IMR-90 (cell line): ENCODE data around the gene KRT4. TPM values are rescaled to one million over a fixed set of nuclear protein-coding genes. Genes with fewer than 3 reads are reported as not detected.

ENCODE experiments used
- ATAC-seq: fragments of 200-7000 bp; cut with Tn5 transposase; 2 replicates; pipeline ENCODE4 v1.9.1; 2020; ENCODE audit warnings: low read depth, mild to moderate bottlenecking, moderate library complexity
- BruUV-seq: library from RNA; stranded (reverse); fragments of 400-500 nt; replicated peaks from 2 replicates; lab custom pipeline; 2021; lab: Mats Ljungman, UMichigan
- CTCF ChIA-PET: fragments of 300-600 bp; formaldehyde crosslinking; extraction: SDS; loops from one replicate; lab custom pipeline; 2021; ENCODE audit warnings: antibody characterized with exemption; lab: Yijun Ruan, JAX
- POLR2A ChIA-PET: fragments of 300-600 bp; sonication (Branson Sonifier 250); formaldehyde crosslinking; loops from one replicate; lab custom pipeline; 2022; ENCODE audit warnings: antibody characterized with exemption; ENCODE audit not compliant: unreplicated experiment; lab: Charles Lee
- DNase-seq: peaks from one replicate; pipeline ENCODE4 v3.0.0; 2013
- H2AFZ ChIP-seq: replicated peaks from 2 replicates; pipeline ENCODE3; 2013; ENCODE audit warnings: low read length, mild to moderate bottlenecking; ENCODE audit not compliant: poor library complexity
- H2AK5ac ChIP-seq: 2 replicates; pipeline ENCODE4 v1.6.1; 2013; ENCODE audit warnings: low read depth, low read length, inconsistent platforms
- H2AK9ac ChIP-seq: replicated peaks from 2 replicates; pipeline ENCODE3; 2013; ENCODE audit warnings: mild to moderate bottlenecking, low read depth, low read length, moderate library complexity; ENCODE audit not compliant: poor library complexity
- H2BK120ac ChIP-seq: 2 replicates; pipeline ENCODE4 v1.6.1; 2013; ENCODE audit warnings: low read depth, low read length, inconsistent platforms
- H2BK15ac ChIP-seq: 3 replicates; pipeline ENCODE4 v1.6.1; 2013; ENCODE audit warnings: low read depth, low read length, inconsistent platforms
- H2BK20ac ChIP-seq: 2 replicates; pipeline ENCODE4 v1.6.1; 2013; ENCODE audit warnings: low read depth, mild to moderate bottlenecking, inconsistent platforms, low read length, moderate library complexity
- H2BK5ac ChIP-seq: 2 replicates; pipeline ENCODE4 v1.6.1; 2013; ENCODE audit warnings: mild to moderate bottlenecking, low read depth, low read length, inconsistent platforms; ENCODE audit not compliant: poor library complexity, severe bottlenecking
- H3K14ac ChIP-seq: replicated peaks from 2 replicates; pipeline ENCODE4 v1.6.1; 2013; ENCODE audit warnings: low read depth, low read length, inconsistent platforms
- H3K18ac ChIP-seq: 2 replicates; pipeline ENCODE4 v1.6.1; 2013; ENCODE audit warnings: low read depth, low read length, control low read depth
- H3K23ac ChIP-seq: 2 replicates; pipeline ENCODE4 v1.6.1; 2013; ENCODE audit warnings: low read depth, low read length, inconsistent platforms
- H3K27ac ChIP-seq: 2 replicates; pipeline ENCODE4 v1.5.1; 2013; ENCODE audit warnings: mild to moderate bottlenecking, control low read depth, low read length; ENCODE audit not compliant: insufficient read depth
- H3K27me3 ChIP-seq: 2 replicates; pipeline ENCODE4 v1.6.1; 2013; ENCODE audit warnings: low read length; ENCODE audit not compliant: control insufficient read depth, insufficient read depth
- H3K36me3 ChIP-seq: 2 replicates; pipeline ENCODE4 v1.6.1; 2013; ENCODE audit warnings: low read length, mixed read lengths; ENCODE audit not compliant: control insufficient read depth, insufficient read depth
- H3K4ac ChIP-seq: 2 replicates; pipeline ENCODE4 v1.6.1; 2013; ENCODE audit warnings: low read depth, low read length, inconsistent platforms
- H3K4me1 ChIP-seq: 2 replicates; pipeline ENCODE4 v1.6.1; 2013; ENCODE audit warnings: low read length, mixed read lengths; ENCODE audit not compliant: control insufficient read depth, insufficient read depth
- H3K4me2 ChIP-seq: 2 replicates; pipeline ENCODE4 v1.6.1; 2013; ENCODE audit warnings: low read depth, mild to moderate bottlenecking, control low read depth, low read length, moderate library complexity
- H3K4me3 ChIP-seq: 2 replicates; pipeline ENCODE4 v1.5.1; 2013; ENCODE audit warnings: low read depth, mild to moderate bottlenecking, control low read depth, low read length, moderate library complexity; ENCODE audit not compliant: insufficient read depth
- H3K56ac ChIP-seq: 2 replicates; pipeline ENCODE4 v1.6.1; 2013; ENCODE audit warnings: low read length, inconsistent platforms; ENCODE audit not compliant: insufficient read depth; ENCODE audit errors: extremely low read depth
- H3K79me1 ChIP-seq, 2 experiments: 2 replicates each; pipeline ENCODE4 v1.6.1; 2013; ENCODE audit warnings: low read length in 2 of 2, inconsistent platforms in 1 of 2, low read depth in 1 of 2
- H3K9ac ChIP-seq: 2 replicates; pipeline ENCODE4 v1.6.1; 2013; ENCODE audit warnings: low read depth, low read length, control low read depth
- H3K9me1 ChIP-seq: 2 replicates; pipeline ENCODE4 v1.6.1; 2013; ENCODE audit warnings: low read length, inconsistent platforms; ENCODE audit not compliant: insufficient read depth
- H3K9me3 ChIP-seq: 2 replicates; pipeline ENCODE4 v1.6.1; 2013; ENCODE audit warnings: low read length; ENCODE audit not compliant: control insufficient read depth, insufficient read depth
- H4K20me1 ChIP-seq: 2 replicates; pipeline ENCODE4 v1.6.1; 2013; ENCODE audit warnings: low read length, inconsistent platforms; ENCODE audit not compliant: insufficient read depth
- H4K5ac ChIP-seq: 2 replicates; pipeline ENCODE4 v1.6.1; 2013; ENCODE audit warnings: mild to moderate bottlenecking, low read depth, low read length, control low read depth
- H4K8ac ChIP-seq, 2 experiments: 2 replicates each; pipeline ENCODE4 v1.6.1; 2013; ENCODE audit warnings: low read depth in 2 of 2, low read length in 2 of 2, control low read depth in 1 of 2, inconsistent platforms in 1 of 2
- H4K91ac ChIP-seq: 2 replicates; pipeline ENCODE4 v1.6.1; 2013; ENCODE audit warnings: low read depth, low read length, inconsistent platforms; ENCODE audit not compliant: insufficient read depth
- BHLHE40 ChIP-seq: fragments of 150-350 bp; IDR thresholded peaks from 2 replicates; pipeline ENCODE4 v1.6.1; 2016; ENCODE audit warnings: mild to moderate bottlenecking, low read depth, low read length
- CEBPB ChIP-seq: IDR thresholded peaks from 2 replicates; pipeline ENCODE4 v1.6.1; 2012; ENCODE audit warnings: low read depth, low read length, improper control_type of control experiment
- CHD1 ChIP-seq: IDR thresholded peaks from 2 replicates; pipeline ENCODE4 v1.6.1; 2012; ENCODE audit warnings: low read depth, low read length, improper control_type of control experiment
- CTCF ChIP-seq: conservative IDR thresholded peaks from 2 replicates; pipeline ENCODE4 v1.5.1; 2012; ENCODE audit warnings: mild to moderate bottlenecking, low read depth, low read length, improper control_type of control experiment
- FOS ChIP-seq: fragments of 150-350 bp; IDR thresholded peaks from 2 replicates; pipeline ENCODE4 v1.6.1; 2016; ENCODE audit warnings: low read depth, low read length
- MAFK ChIP-seq: IDR thresholded peaks from 2 replicates; pipeline ENCODE4 v1.6.1; 2012; ENCODE audit warnings: low read depth, low read length, improper control_type of control experiment
- MAZ ChIP-seq: IDR thresholded peaks from 2 replicates; pipeline ENCODE4 v1.6.1; 2012; ENCODE audit warnings: low read depth, mild to moderate bottlenecking, low read length, improper control_type of control experiment, moderate library complexity, borderline replicate concordance
- MXI1 ChIP-seq: IDR thresholded peaks from 2 replicates; pipeline ENCODE4 v1.6.1; 2012; ENCODE audit warnings: low read depth, mild to moderate bottlenecking, low read length, moderate library complexity, borderline replicate concordance
- NFE2L2 ChIP-seq: fragments of 150-350 bp; IDR thresholded peaks from 2 replicates; pipeline ENCODE4 v1.6.1; 2016; ENCODE audit warnings: low read depth, mild to moderate bottlenecking, low read length
- POLR2A ChIP-seq: IDR thresholded peaks from 2 replicates; pipeline ENCODE4 v1.6.1; 2012; ENCODE audit warnings: mild to moderate bottlenecking, low read depth, low read length
- RAD21 ChIP-seq: IDR thresholded peaks from 2 replicates; pipeline ENCODE4 v1.6.1; 2012; ENCODE audit warnings: low read length, improper control_type of control experiment
- RCOR1 ChIP-seq: IDR thresholded peaks from 2 replicates; pipeline ENCODE4 v1.6.1; 2012; ENCODE audit warnings: mild to moderate bottlenecking, low read length, improper control_type of control experiment; ENCODE audit not compliant: insufficient replicate concordance
- RFX5 ChIP-seq: IDR thresholded peaks from 2 replicates; pipeline ENCODE4 v1.8.0; 2012; ENCODE audit warnings: low read depth, mild to moderate bottlenecking, low read length, moderate library complexity
- SMC3 ChIP-seq: fragments of 150-350 bp; IDR thresholded peaks from 2 replicates; pipeline ENCODE4 v1.6.1; 2016; ENCODE audit warnings: low read depth, mild to moderate bottlenecking, antibody characterized with exemption, low read length, moderate library complexity
- WGBS, 2 experiments: methylation state at CpG; one replicate each; pipeline versions ENCODE4 v1.1.5 to v1.1.7; 2013; ENCODE audit warnings: missing lambda C conversion rate in 2 of 2; ENCODE audit not compliant: insufficient read length in 1 of 2; ENCODE audit errors: extremely low coverage in 2 of 2; 5-methylcytosine and 5-hydroxymethylcytosine counted together
- dilution Hi-C: fragments of 300-500 bp; cut with HindIII; formaldehyde crosslinking; loops from one replicate; pipeline ENCODE4 v1.14.3; 2018; ENCODE audit warnings: low sequenced_read_pairs; ENCODE audit not compliant: unreplicated experiment
- in situ Hi-C: fragments of 300-500 bp; cut with MboI; formaldehyde crosslinking; loops from 3 replicates; pipeline ENCODE4 v1.14.3; 2019; ENCODE audit warnings: low sequenced_read_pairs, inconsistent platforms, mixed read lengths
- intact Hi-C: fragments of 100-400 bp; cut with micrococcal nuclease; formaldehyde crosslinking; loops from 2 replicates; pipeline ENCODE4 v1.10.0; 2022
- polyA plus RNA-seq, 3 experiments: library from polyadenylated mRNA; depleted of rRNA; stranded (reverse); fragments of >200 nt; gene quantifications; 2 replicates each; pipeline ENCODE4 v1.2.3, GENCODE V29; 2012; ENCODE audit warnings: low replicate concordance in 1 of 3
- total RNA-seq: library from RNA; depleted of rRNA; stranded (reverse); fragments of >200 nt; gene quantifications from 2 replicates; pipeline ENCODE4 v1.2.3, GENCODE V29; 2012
- TF ChIP-seq, protein P1 (sequence below): fragments of 150-350 bp; IDR thresholded peaks from 2 replicates; pipeline ENCODE4 v1.6.1; 2017; ENCODE audit warnings: mild to moderate bottlenecking, antibody characterized with exemption, low read length, low read depth
- TF ChIP-seq, protein P2 (sequence below): fragments of 150-350 bp; IDR thresholded peaks from 2 replicates; pipeline ENCODE4 v1.6.1; 2016; ENCODE audit warnings: low read depth, mild to moderate bottlenecking, low read length, moderate library complexity, borderline replicate concordance

The KRT4 gene
- total and polyA plus RNA-seq, 2 of the 4 experiments (the other 2 are of a cell fraction), result under 0.01 to 0.07 TPM

- DNase-seq, result no peak
- POLR2A ChIA-PET, result no interaction called here
- Histone ChIP-seq H3K56ac (no peak overlapping the region), H3K14ac (no peak overlapping the region), H3K9me1 (peaks cover 3% of the 10 kb centered on the region; the same call in 1 of the 2 replicates), H4K8ac (no peak overlapping the region), H3K4me2 (no peak overlapping the region), H2BK120ac (no peak overlapping the region), H2BK20ac (no peak overlapping the region), H3K4ac (no peak overlapping the region), H3K18ac (no peak overlapping the region), H4K91ac (no peak overlapping the region), H2BK5ac (no peak overlapping the region), H2AK5ac (no peak overlapping the region), H3K27ac (no peak overlapping the region), H2AK9ac (no peak overlapping the region), H3K23ac (no peak overlapping the region), H2AFZ (no peak overlapping the region), H3K79me1 (no peaks in the 10 kb centered on the region), H4K5ac (no peak overlapping the region), H3K9ac (no peak overlapping the region), H2BK15ac (no peak overlapping the region), H4K20me1 (no peaks in the 10 kb centered on the region; the same call in 1 of the 2 replicates), H3K4me1 (no peaks in the 10 kb centered on the region), H3K36me3 (no peaks in the 10 kb centered on the region), H3K4me3 (no peak overlapping the region), H3K27me3 (peaks cover 21% of the 10 kb centered on the region), H3K9me3 (no peaks in the 10 kb centered on the region)
- CTCF ChIA-PET, result no interaction called here
- TF ChIP-seq BHLHE40 (no peak), RFX5 (no peak), CHD1 (no peak), CEBPB (no peak), FOS (no peak), SMC3 (no peak), RAD21 (no peak), NFE2L2 (no peak), POLR2A (no peak), MAFK (no peak), RCOR1 (no peak), MXI1 (no peak), MAZ (no peak), CTCF (no peak)
- TF ChIP-seq, protein P1, sequence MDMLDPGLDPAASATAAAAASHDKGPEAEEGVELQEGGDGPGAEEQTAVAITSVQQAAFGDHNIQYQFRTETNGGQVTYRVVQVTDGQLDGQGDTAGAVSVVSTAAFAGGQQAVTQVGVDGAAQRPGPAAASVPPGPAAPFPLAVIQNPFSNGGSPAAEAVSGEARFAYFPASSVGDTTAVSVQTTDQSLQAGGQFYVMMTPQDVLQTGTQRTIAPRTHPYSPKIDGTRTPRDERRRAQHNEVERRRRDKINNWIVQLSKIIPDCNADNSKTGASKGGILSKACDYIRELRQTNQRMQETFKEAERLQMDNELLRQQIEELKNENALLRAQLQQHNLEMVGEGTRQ, result no peak
- TF ChIP-seq, protein P2, sequence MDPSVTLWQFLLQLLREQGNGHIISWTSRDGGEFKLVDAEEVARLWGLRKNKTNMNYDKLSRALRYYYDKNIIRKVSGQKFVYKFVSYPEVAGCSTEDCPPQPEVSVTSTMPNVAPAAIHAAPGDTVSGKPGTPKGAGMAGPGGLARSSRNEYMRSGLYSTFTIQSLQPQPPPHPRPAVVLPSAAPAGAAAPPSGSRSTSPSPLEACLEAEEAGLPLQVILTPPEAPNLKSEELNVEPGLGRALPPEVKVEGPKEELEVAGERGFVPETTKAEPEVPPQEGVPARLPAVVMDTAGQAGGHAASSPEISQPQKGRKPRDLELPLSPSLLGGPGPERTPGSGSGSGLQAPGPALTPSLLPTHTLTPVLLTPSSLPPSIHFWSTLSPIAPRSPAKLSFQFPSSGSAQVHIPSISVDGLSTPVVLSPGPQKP, result no peak
- no TSS peak for BruUV-seq
- in situ Hi-C loops (no loop called here), intact Hi-C loops (no loop called here), dilution Hi-C loops (no loop called here)
- ATAC-seq, result no peak
- 18% methylated on average over 2 of the region's 6 CpGs; no CpG with 5 or more reads in 1 of the 2 experiments for WGBS, 2 experiments
Measured at GRCh38 chr12:52802442-52802841, 11.5 kb downstream of the KRT4 start.
